D341Med (cell line): Measurements from ENCODE around the gene SPATA13.
"Not testable (repeated sequence)": the region's sequence is repeated elsewhere in the genome, so short reads cannot be mapped to it uniquely, and the experiment has no call there.

Experiments
- DNase-seq: peaks from one replicate; pipeline ENCODE4 v3.0.0; 2012; ENCODE audit warnings: low spot score

Gene SPATA13

GRCh38 chr13:24280720-24281119 is 120.2 kb downstream of the SPATA13 start:
- DNase-seq = no peak

- DNase-seq = no peak
Observed at GRCh38 chr13:24281188-24282008, 120.9 kb downstream of the SPATA13 start.

GRCh38 chr13:24282256-24282655 is 121.7 kb downstream of the SPATA13 start:
- no peak for DNase-seq

GRCh38 chr13:24284889-24285565 is 124.5 kb downstream of the SPATA13 start:
- DNase-seq = no peak

- no peak for DNase-seq
Observed at GRCh38 chr13:24286624-24287023, 126.1 kb downstream of the SPATA13 start.

GRCh38 chr13:24287748-24288287 is 127.3 kb downstream of the SPATA13 start:
- DNase-seq = no peak

- DNase-seq = no peak
Observed at GRCh38 chr13:24288870-24289269, 128.3 kb downstream of the SPATA13 start.

GRCh38 chr13:24290280-24290932 is 129.9 kb downstream of the SPATA13 start:
- no peak for DNase-seq

GRCh38 chr13:24292481-24292880 is 132.0 kb downstream of the SPATA13 start:
- DNase-seq = no peak

GRCh38 chr13:24293746-24294145 is 133.2 kb downstream of the SPATA13 start:
- no peak for DNase-seq

GRCh38 chr13:24299488-24300114 is 139.1 kb downstream of the SPATA13 start:
- no peak for DNase-seq

GRCh38 chr13:24301434-24301833 is 140.9 kb downstream of the SPATA13 start:
- DNase-seq = no peak

- no peak for DNase-seq
Observed at GRCh38 chr13:24301911-24302310, 141.4 kb downstream of the SPATA13 start.

- DNase-seq = no peak
Observed at GRCh38 chr13:24304620-24305019, 144.1 kb downstream of the SPATA13 start.

- DNase-seq = no peak
Observed at GRCh38 chr13:24306632-24307031, 146.1 kb downstream of the SPATA13 start.

GRCh38 chr13:24307211-24308067 is 146.9 kb downstream of the SPATA13 start:
- DNase-seq = no peak

- DNase-seq = no peak
Observed at GRCh38 chr13:24308068-24308445, 147.5 kb downstream of the SPATA13 start.

GRCh38 chr13:24308488-24309020 is 148.0 kb downstream of the SPATA13 start:
- DNase-seq = no peak

GRCh38 chr13:24309300-24309699 is 148.8 kb downstream of the SPATA13 start, which contains the start of gene C1QTNF9:
Gene C1QTNF9, plus strand, starts transcription at chr13:24309580. Its CDS starts 6,424 bp downstream, at chr13:24316004.
- DNase-seq = not testable (repeated sequence)

GRCh38 chr13:24313439-24313838 is 152.9 kb downstream of the SPATA13 start:
- no peak for DNase-seq

GRCh38 chr13:24317835-24318234 is 157.3 kb downstream of the SPATA13 start:
- DNase-seq = not testable (repeated sequence)
